Neural cell (in vitro differentiated cells): ENCODE data around the gene ARMH3.
"Not testable (repeated sequence)": the region's sequence is repeated elsewhere in the genome, so short reads cannot be mapped to it uniquely, and the experiment has no call there.

Experiments used
- EP300 ChIP-seq: fragments of 450-650 bp; conservative IDR thresholded peaks from 2 replicates; pipeline ENCODE4 v1.6.1; 2014; ENCODE audit warnings: antibody characterized with exemption, mild to moderate bottlenecking, moderate library complexity; ENCODE audit not compliant: poor library complexity, severe bottlenecking
- EZH2 ChIP-seq: fragments of 200-600, 300-800 bp; shearing (Covaris generic), sonication (generic); IDR thresholded peaks from 2 replicates; pipeline ENCODE4 v1.6.1; 2014; ENCODE audit warnings: antibody characterized with exemption, low read length, borderline replicate concordance, mild to moderate bottlenecking; ENCODE audit not compliant: insufficient read depth, poor library complexity, severe bottlenecking
- MXI1 ChIP-seq: fragments of 450-650 bp; conservative IDR thresholded peaks from 2 replicates; pipeline ENCODE4 v1.6.1; 2014; ENCODE audit warnings: antibody characterized with exemption, mild to moderate bottlenecking; ENCODE audit not compliant: poor library complexity, severe bottlenecking
- POLR2AphosphoS5 ChIP-seq: IDR thresholded peaks from 2 replicates; pipeline ENCODE4 v1.6.1; 2012
- RAD21 ChIP-seq: fragments of 450-650 bp; conservative IDR thresholded peaks from 2 replicates; pipeline ENCODE4 v1.6.1; 2014; ENCODE audit warnings: antibody characterized with exemption, mild to moderate bottlenecking, moderate library complexity
- SMC3 ChIP-seq: fragments of 450-650 bp; conservative IDR thresholded peaks from 2 replicates; pipeline ENCODE4 v1.6.1; 2014; ENCODE audit warnings: antibody characterized with exemption, mild to moderate bottlenecking, moderate library complexity; ENCODE audit not compliant: poor library complexity
- TAF1 ChIP-seq: IDR thresholded peaks from 2 replicates; pipeline ENCODE4 v1.6.1; 2012; ENCODE audit warnings: low read depth
- TF ChIP-seq, protein P1 (sequence below): IDR thresholded peaks from 2 replicates; pipeline ENCODE4 v1.6.1; 2012; ENCODE audit warnings: borderline replicate concordance
- TF ChIP-seq, protein P2 (sequence below): fragments of 450-650 bp; IDR thresholded peaks from 2 replicates; pipeline ENCODE4 v1.5.1; 2014; ENCODE audit warnings: antibody characterized with exemption, mild to moderate bottlenecking, moderate library complexity; ENCODE audit not compliant: poor library complexity, severe bottlenecking

DNA sequence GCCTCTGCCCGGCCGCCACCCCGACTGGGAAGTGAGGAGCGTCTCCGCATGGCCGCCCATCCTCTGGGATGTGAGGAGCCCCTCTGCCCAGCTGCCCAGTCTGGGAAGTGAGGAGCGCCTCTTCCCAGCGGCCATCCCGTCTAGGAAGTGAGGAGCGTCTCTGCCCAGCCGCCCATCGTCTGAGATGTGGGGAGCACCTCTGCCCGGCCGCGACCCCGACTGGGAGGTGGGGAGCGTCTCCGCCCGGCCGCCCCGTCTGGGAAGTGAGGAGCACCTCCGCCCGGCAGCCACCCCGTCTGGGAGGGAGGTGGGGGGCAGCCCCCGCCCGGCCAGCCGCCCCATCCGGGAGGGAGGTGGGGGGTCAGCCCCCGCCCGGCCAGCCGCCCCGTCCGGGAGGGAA is 20.2 kb downstream of the ARMH3 start:
- TF ChIP-seq, protein P1, sequence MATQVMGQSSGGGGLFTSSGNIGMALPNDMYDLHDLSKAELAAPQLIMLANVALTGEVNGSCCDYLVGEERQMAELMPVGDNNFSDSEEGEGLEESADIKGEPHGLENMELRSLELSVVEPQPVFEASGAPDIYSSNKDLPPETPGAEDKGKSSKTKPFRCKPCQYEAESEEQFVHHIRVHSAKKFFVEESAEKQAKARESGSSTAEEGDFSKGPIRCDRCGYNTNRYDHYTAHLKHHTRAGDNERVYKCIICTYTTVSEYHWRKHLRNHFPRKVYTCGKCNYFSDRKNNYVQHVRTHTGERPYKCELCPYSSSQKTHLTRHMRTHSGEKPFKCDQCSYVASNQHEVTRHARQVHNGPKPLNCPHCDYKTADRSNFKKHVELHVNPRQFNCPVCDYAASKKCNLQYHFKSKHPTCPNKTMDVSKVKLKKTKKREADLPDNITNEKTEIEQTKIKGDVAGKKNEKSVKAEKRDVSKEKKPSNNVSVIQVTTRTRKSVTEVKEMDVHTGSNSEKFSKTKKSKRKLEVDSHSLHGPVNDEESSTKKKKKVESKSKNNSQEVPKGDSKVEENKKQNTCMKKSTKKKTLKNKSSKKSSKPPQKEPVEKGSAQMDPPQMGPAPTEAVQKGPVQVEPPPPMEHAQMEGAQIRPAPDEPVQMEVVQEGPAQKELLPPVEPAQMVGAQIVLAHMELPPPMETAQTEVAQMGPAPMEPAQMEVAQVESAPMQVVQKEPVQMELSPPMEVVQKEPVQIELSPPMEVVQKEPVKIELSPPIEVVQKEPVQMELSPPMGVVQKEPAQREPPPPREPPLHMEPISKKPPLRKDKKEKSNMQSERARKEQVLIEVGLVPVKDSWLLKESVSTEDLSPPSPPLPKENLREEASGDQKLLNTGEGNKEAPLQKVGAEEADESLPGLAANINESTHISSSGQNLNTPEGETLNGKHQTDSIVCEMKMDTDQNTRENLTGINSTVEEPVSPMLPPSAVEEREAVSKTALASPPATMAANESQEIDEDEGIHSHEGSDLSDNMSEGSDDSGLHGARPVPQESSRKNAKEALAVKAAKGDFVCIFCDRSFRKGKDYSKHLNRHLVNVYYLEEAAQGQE = not testable (repeated sequence)
- TF ChIP-seq TAF1, EP300, RAD21, POLR2AphosphoS5, EZH2, MXI1, SMC3: not testable (repeated sequence)
- TF ChIP-seq, protein P2, sequence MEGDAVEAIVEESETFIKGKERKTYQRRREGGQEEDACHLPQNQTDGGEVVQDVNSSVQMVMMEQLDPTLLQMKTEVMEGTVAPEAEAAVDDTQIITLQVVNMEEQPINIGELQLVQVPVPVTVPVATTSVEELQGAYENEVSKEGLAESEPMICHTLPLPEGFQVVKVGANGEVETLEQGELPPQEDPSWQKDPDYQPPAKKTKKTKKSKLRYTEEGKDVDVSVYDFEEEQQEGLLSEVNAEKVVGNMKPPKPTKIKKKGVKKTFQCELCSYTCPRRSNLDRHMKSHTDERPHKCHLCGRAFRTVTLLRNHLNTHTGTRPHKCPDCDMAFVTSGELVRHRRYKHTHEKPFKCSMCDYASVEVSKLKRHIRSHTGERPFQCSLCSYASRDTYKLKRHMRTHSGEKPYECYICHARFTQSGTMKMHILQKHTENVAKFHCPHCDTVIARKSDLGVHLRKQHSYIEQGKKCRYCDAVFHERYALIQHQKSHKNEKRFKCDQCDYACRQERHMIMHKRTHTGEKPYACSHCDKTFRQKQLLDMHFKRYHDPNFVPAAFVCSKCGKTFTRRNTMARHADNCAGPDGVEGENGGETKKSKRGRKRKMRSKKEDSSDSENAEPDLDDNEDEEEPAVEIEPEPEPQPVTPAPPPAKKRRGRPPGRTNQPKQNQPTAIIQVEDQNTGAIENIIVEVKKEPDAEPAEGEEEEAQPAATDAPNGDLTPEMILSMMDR = not testable (repeated sequence)
